GM18907 (cell line): ENCODE measurements around the gene TIMP4.

ENCODE experiments used
- ATAC-seq: cut with Tn5 transposase; IDR thresholded peaks from one replicate; pipeline ENCODE4 v1.9.1; 2021; ENCODE audit warnings: mild to moderate bottlenecking, moderate library complexity; ENCODE audit not compliant: unreplicated experiment

Gene TIMP4

DNA sequence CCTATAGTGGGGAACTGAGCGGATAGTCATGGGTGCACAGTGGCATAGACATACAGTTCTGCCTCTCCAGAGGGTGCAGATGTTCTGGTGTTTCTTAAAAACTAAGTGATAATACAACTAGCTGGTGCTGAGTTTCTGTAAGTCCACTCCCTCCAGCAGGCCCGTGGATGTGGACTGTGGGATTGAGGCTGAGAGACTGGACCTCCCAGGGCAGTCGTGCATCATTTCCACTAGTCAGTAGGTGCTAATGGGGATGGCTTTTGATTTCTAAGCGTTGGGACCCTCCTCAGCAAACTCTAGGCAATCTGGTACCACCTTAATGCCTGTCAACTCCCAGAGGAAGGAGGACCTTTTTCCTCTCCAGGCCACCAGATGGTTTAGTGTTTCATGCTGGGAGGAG lies 27.3 kb upstream of the TIMP4 start:
- ATAC-seq = no peak

DNA sequence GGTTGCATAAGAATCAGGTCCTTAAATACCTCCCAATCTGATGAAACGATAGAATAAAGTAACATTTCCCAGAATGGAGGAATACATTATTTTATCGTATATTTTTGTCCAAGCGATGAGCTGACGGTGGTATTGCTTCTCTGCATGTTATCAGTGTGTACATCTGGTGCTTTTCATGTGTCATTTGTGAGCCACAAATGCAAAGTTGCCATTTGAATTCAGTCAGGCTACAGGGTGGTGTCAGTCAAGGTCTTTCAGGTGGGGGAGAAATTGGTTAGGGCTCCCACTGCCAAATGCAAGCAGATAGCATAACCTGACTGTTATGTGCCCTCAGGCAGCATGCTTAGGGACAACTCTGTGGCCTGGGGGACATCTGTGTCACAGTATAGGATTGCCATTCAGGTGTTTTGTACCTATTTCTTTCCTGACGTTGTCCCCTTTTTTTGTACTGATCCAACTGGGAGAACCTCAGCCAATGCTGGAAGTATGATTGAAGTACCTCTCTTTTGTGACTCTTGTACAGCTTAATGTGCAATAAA lies 26.5 kb upstream of the TIMP4 start:
- ATAC-seq = no peak

DNA sequence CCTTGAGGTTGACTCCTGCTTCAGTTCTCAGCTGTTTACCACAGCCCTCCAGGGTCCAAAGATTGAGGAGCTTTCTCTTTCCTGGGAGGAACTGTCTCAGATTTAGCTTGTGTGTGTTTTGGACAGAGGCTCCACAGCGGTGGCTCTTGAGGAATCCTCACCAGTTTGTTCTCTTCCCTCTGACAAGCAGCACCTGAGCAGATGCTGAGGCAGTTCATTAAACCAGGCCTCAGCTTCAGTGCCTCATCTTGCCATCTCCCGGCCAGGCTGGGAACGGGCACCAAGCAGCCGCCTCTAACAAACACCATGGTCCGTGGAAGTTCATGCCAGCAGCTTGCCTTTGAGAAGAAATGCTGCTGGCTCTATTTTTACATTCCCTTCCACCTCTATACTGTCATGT lies 25.8 kb upstream of the TIMP4 start:
- no peak for ATAC-seq

DNA sequence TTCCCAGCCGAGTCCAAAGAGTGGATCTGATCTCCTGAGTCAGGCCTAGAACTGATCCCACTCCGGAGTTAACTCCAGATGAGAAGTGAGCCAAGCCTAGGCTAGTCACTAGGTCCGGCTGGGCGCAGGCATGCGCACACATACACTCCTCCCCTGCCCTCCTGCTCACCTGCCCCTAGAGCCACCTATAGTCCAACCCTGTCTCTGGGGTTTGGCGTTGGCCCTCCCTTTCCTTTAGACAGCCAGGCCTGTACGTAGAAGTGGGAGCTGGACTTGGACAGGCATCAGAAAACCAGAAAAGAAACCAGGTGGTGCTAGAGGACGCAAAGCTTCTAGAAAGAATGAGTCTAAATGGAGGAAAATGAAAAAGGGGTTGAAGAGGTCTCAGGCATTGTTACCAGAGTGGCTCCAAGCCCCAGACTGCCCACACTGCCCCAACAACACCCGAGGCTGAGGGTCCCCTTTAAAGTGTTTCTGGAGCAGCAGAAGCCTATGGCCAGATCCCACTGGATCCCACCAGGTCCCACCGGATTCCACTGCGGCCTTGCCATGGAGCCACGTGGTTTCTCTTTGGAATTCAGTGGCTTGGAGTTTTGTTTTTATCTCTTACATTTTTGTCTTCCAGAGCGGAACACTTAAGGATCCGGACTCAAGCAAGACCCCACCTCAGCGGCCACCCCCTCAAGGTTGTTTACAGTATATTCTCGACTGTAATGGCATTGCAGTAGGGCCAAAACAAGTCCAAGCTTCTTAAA lies 24.2 kb upstream of the TIMP4 start:
- no peak for ATAC-seq

DNA sequence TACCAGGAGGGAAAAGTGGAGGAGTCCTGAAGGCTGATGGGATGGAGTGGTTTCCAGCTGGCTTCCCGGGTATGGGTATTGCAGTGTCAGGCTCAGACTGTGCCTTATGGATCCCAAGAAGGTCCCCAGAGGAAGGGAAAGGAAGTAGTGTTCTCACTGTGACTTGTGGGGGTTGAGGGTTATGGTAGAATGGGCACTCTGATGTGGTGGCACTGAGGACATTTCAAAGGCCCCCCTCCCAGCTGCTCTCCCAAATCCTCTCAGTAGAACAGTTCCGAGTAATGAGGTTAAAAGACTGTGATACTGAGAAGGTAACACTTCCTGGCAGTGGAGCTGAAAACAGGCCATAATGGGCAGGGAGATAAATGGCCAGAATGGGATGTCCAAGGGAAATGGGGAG lies 23.1 kb upstream of the TIMP4 start:
- no peak for ATAC-seq

DNA sequence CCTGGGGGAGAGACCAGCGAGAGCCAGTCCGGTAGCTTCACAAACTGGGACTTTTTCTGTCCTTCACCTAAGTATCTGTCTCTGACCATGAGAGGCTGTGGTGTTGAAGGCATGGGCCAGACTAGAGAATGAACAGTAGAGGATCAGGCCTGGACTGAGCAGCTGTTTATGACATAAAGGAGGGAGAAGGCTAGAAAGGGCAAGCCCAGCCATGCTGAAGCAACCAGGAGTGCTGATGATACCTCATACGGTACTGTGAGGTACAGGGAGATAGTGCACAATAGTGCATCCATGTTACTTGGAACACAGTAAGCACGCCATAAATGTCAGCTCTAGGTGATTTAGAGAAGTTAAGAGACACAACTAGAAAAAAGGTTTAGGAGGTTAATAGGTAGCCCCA lies 22.6 kb upstream of the TIMP4 start:
- ATAC-seq = no peak

DNA sequence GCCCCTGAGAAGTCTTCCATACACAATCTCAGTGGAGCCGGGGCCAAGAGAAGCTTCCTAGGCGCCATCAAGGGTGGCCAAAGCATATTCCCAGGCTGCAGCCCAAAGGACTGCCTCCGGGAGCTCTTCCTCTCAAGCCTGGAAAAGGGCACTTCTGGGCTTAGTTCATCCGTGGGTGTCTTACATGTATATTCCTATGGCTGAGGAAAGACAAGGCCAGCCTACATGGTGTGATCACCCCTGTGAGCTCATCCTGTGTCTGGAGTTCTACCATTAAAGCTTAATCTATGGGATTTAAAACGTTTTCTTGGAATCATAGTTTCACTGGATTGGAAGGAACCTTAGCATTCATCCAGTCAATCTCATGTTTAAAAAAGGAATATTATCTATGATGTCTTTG lies 21.9 kb upstream of the TIMP4 start:
- ATAC-seq = no peak

DNA sequence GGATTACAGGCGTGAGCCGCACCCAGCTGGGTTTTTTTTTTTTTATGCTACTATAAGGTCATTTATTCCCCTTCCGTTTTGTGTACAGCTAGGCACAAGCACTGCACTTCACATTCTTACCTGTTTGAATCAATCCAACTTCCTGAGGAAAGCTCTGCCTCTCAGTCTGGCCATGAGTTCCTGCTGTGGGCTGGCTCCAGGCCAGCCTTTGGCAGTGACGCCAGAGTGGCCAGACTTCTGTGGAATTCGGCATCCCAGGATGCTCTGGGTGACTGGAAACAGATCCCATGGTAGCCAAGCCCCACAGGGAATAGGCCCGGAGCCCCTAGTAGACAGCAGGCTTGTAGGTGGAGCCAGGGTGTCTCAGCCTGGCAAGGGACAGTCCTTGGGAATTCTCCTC lies 21.5 kb upstream of the TIMP4 start:
- no peak for ATAC-seq

DNA sequence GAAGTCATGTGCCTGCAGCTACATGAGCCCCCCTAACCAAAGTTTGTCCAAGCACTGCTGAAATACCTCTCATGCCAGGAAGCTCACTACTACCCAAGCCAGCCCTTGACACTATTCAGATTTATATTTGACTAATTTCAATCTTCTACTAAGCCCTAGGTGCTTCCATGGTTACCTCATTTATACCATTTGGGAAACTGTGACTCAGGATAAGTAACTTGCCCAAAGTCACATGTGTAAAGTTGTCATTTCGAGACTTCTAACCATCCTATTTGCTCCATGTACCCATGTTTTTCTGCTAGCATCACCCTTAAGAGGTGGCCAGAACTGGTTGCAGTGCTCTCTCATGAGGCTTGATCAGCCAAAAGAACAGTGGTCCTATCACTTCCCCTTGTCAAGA lies 20.7 kb upstream of the TIMP4 start:
- no peak for ATAC-seq

DNA sequence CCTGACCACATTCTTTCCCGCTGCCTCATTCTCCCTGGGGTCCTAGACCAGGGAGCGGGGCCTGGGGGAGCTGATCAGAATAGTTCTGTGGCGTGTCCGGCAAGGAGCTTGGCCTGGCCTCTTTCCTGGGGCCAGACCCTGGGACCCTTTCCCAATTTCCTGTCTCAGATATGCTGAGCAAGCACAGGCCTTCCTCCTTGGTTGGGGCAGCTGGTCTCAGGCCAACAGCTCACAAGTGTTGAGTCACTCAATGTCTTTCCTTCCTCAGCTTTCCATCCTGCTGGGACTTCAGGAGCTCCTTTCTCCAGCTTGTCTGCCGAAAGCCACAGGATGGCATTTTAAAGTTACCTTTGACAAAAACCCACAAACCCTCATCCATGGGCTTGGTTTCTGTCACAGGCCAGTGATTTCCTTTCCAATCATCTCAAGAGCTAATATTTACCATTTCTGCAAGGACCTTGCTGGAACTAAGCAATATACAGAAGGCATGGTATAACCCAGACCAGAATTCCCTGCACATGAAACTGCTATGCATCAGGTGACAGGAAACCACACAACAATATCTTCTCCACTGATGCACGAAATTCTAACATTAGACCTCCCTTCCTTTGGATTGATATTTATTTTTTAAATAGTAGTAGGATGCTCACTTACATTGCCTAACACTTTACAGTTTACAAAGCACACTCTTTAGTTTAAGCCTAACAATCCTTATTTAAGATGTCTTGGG lies 19.5 kb upstream of the TIMP4 start:
- no peak for ATAC-seq

DNA sequence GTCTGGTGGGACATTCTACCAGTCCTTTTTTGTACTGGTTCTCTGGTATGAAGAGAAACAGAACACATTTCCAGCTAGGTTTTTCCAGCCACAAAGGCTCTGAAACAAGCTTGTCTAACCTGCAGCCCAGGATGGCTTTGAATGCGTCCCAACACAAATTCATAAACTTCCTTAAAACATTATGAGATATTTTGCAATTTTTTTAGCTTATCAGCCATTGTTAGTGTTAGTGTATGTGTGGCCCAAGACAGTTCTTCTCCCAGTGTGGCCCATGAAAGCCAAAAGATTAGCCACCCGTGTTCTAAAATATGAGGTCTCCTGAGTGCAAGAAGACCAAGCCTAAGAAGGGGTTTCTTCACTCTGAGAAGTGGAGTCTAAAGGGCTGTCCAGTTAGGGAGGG lies 18.4 kb upstream of the TIMP4 start:
- ATAC-seq = no peak

DNA sequence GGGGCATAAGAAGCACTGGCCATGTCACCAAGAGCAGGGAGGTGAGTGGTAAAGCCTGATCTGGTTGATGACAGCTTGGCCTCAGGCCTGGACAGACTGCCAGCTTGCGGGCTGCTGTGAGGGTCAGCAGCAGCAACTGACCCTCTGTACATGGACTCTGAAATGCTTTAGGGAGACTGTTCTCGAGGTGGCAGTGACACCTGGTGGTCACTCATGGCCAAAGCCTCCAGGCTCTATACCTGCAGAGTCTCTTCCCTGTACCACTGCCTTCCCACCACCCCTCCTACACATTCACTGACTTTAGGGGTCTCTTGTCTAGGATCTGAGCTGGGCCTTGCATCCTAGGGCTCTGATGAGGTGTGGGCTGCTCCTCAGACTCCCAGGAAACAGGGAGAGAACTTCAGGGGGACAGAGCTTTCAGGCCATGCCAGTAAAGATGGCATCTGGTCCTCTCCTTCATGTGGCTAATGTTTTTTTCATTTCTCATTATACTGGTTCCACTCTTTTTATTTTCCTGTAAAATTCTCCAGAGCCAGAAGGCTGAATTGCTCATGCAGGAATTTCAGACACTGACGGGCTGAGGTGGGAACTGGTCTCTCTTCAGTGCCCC lies 17.2 kb upstream of the TIMP4 start:
- ATAC-seq = peak; percentile 59

DNA sequence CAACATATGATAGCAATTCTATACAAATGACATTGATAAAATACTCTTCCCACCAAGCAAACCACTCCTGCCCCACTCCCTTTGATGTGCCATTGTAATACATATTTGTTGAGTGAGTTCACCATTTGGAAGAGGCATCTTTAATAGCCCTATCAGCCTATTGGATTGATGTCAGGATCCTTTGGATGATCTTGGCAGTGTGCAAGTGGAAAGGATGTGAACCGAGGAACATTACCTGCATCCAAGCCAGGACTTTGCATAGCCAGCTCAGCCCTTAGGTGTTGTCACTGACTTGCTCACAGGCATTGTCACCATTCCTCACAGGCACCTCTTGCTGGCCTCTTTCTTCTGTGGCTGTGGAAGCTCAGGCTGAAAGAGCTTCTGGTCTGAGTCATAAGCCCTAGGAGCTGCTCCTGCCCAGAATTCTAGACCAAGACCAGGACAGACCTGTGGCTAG lies 16.5 kb upstream of the TIMP4 start:
- ATAC-seq = no peak

DNA sequence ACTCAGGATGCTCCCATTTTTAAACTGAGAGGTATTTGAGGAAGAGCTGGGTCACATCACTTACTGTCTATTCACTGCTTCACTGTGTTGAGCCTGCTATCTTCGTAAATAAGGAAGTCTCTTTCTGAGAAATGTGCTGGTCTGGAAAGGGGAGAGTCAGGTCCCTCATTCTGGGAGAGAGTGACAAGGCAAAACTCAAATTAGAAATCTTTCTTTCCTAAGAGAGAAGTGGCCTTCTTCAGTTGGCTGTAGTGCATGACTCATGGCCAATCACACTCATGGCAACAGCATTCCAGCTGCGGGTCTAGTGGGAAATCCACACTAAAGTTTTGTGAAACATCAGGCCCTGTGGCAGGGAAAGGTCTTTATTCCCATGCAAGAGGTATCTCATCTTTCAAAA lies 11.5 kb upstream of the TIMP4 start:
- ATAC-seq = no peak

DNA sequence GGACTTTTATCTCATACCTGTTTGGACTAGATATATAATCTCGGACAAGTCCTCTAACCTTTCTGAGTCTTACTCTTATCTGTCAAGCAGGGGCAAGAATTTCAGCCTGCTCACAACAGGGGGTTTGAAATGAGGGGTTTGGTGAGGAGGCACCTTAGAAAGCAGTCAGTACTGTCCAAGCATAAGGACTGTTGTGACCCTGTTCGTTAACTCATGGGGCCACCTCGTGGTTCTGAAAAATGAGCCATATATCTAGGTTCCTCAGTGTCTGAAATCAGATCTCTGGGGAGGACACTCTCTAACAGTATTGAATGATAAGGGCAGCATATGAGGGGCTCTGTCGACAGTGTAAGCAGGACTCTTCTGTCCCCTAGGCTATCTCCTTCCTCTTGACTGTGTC lies 7.2 kb upstream of the TIMP4 start:
- ATAC-seq = no peak

DNA sequence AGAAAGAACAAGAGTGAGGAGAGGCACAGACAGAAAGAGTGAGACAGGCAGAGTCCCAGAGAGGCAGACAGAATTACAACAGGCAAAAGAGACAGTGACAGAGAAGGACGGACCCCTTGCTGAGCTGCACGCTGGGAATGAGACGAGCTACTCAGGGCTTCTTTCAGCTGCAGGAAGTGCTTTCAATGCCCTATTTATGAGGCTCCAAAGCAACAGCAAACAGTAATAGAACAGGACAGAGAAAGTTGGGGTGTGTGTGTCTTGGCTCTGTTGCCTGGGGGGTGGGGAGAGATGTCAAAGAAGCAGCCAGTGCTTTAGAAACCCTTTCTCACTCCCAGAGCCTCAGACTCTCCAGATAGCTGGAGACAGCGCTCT lies 502 bp upstream of the TIMP4 start:
- no peak for ATAC-seq

DNA sequence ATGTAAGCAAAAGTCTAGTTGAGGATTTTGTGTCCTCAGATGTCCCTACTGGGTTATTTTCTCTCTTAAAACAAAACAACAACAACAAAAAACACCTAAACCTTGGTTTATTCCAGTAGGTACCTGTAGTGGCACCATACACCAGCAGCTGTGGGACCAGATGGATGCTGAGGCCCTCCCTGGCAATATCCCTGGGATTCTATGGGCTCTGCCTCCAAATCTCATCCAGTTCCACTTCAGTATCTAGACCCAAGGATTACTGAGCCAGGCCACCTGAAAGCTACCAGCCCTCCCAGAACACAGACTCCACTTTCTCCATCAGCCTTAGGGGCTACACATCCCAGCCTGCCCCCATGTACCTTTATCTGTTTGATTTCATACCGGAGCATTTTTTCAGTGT lies 1.7 kb downstream of the TIMP4 start:
- no peak for ATAC-seq

DNA sequence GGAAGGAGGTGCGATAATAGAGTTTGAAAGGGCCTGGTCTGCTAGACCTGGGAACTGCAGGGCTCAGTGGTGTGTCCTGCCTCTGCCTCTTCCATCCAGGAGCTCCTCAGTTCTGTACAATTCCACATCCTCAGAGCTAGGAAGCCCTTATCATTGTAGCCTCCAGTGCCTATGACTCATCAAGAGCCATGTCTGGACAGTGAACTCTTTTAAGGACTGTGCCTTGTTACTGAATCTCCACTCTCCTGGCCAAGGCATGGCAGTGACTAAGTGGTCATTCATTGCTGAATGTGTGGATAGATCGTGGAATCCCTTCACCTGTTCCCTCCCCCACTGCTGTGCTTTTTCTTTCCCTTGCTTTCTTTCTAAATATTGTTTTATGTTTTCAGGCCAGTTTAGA lies 2.9 kb downstream of the TIMP4 start:
- ATAC-seq = no peak

DNA sequence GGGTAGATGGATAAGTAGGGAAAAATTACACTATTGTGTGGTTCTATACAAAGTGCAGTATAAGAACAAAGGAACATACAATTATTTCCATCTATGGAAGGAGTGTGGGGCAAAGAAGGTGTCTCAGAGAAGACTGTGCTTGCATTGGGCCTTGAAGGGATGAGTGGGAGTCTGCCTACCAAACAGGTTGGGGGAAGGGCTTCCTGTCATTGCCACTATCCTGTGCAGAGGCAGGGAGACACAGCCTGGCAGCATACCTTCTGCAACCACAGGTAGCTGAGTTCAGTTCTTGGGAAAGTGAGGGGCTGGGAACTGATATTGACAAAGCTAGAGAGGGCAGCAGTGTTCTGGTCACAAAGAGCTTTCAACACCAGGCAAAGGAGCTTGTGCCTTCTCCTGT lies 3.4 kb downstream of the TIMP4 start:
- no peak for ATAC-seq

DNA sequence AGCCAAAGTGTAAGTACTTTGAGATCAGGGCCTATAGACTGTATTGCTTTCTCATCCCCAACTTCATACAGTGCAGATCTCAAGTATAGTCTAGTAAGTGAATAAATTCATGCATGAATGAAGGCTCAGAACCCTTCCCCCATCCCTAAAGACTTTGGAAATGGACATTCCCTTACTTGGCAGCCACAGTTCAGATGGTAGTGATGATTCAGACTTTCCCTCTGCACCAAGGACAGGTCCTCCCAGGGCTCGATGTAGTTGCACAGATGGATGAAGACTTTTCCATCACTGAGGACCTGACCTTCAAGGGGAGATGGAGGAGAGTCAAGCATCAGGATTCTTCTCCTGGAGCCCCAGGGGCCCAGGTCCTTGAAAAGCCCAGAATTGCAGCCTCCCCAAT lies 4.6 kb downstream of the TIMP4 start:
- no peak for ATAC-seq

DNA sequence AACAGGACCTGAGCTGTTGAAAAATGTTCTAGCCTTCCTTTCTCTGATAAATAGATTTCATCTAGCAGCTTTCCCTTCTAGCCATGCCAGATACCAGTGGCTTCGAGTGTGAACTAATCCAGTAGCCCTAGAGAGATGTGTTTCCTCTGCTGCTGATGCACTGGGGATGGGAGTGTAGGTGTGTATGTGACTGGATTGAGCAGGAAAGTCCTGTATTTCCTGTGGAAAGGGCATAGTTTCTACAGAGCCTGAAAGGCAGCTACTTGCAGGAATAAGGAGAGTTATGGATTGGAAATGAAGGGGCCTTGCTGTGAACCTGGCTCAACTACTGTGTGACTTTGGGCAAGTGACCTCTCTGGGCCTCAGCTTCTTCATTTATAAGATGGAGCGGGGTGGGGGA lies 8.6 kb downstream of the TIMP4 start:
- no peak for ATAC-seq

DNA sequence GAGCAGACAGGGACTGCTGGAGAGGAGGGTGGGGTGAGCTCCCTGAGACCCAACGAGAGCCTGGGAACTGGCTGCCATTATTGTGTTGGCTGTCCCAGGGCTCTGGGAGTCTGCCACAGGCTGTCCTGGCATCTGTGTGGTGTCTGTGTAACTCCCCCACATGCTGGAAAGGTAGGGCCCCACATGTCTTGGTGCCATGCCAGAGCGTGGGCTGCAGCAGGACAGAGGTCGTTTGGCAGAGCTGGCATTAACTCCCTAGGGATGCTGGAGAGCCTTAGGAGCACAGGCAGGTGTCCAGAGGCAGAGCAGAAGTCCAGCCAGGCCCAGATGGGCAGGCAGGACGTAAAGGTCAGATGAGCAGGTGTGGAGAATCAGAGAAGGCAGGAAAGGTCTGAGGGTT lies 9.7 kb downstream of the TIMP4 start:
- no peak for ATAC-seq
